Activated T-cell treated with anti-CD3 and anti-CD28 coated beads, Interleukin-2, amount 50 U/mL, for 4 hours (primary cell): ENCODE data around the gene FRY. TPM values are rescaled to one million over a fixed set of nuclear protein-coding genes. Genes with fewer than 3 reads are reported as not detected.

ENCODE experiments used
- ATAC-seq, 2 donors: fragments of 200-7000 bp; cut with Tn5 transposase; one replicate each; pipeline ENCODE4 v1.10.0; 2021
- DNase-seq: peaks from one replicate; pipeline ENCODE4 v3.0.0-alpha.2; 2020
- H3K27me3 Mint-ChIP-seq: one replicate; pipeline ENCODE4 v1.8.0; 2021; ENCODE audit warnings: low read depth, mixed read lengths
- H3K36me3 Mint-ChIP-seq: one replicate; pipeline ENCODE4 v1.8.0; 2022; ENCODE audit warnings: mixed read lengths; ENCODE audit not compliant: insufficient read depth
- H3K4me1 Mint-ChIP-seq: one replicate; pipeline ENCODE4 v1.8.0; 2021; ENCODE audit warnings: low read depth, mixed read lengths
- H3K4me3 Mint-ChIP-seq: one replicate; pipeline ENCODE4 v1.8.0; 2021; ENCODE audit warnings: mild to moderate bottlenecking, moderate library complexity, mixed read lengths
- H3K9me3 Mint-ChIP-seq: one replicate; pipeline ENCODE4 v1.8.0; 2021; ENCODE audit warnings: mixed read lengths
- total RNA-seq, 3 donors: library from RNA; stranded (reverse); gene quantifications; one replicate each; pipeline ENCODE4 v1.2.1, GENCODE V29; 2021

Gene FRY
- total RNA-seq, 3 donors from 2014 or later, result 0.74 to 1.0 (median 0.87) TPM

DNA sequence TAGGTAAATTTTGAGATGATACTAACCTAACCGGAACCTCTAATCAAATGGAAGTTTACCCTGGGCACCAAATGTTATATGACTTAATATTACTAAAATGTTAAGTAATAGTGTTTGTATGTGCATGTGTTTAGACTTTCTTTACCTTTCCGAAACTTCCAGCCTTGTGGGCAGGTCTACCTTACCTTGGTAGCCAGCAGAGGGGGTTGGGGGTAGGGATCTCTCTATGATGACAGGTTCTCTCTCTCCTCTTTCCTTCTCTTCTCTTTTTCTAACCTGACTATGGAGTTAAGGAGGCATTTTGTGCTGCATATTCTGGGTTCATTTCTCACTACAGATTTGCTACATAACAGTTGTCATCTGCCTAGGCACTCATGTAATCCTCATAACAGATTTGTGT is 6.8 kb upstream of the FRY start:
- ATAC-seq (no peak), DNase-seq (no peak)
- peaks cover 3% of the 10 kb centered on the region for H3K27me3 Mint-ChIP-seq
- H3K4me1 Mint-ChIP-seq, result no peaks in the 10 kb centered on the region
- no peak overlapping the region for H3K4me3 Mint-ChIP-seq
- no peaks in the 10 kb centered on the region for H3K36me3 Mint-ChIP-seq
- H3K9me3 Mint-ChIP-seq, result no peaks in the 10 kb centered on the region

GRCh38 chr13:32025730-32026129 is 5.8 kb upstream of the FRY start:
- H3K9me3 Mint-ChIP-seq, result no peaks in the 10 kb centered on the region
- peaks cover 4% of the 10 kb centered on the region for H3K4me1 Mint-ChIP-seq
- no peak overlapping the region for H3K4me3 Mint-ChIP-seq
- DNase-seq (no peak), ATAC-seq (no peak)
- peaks cover 6% of the 10 kb centered on the region for H3K27me3 Mint-ChIP-seq
- no peaks in the 10 kb centered on the region for H3K36me3 Mint-ChIP-seq

GRCh38 chr13:32026623-32027022 is 5.0 kb upstream of the FRY start:
- Mint-ChIP-seq H3K4me3 (no peak overlapping the region), H3K4me1 (peaks cover 8% of the 10 kb centered on the region), H3K36me3 (no peaks in the 10 kb centered on the region), H3K9me3 (no peaks in the 10 kb centered on the region), H3K27me3 (peaks cover 12% of the 10 kb centered on the region)
- DNase-seq (no peak), ATAC-seq (no peak)

DNA sequence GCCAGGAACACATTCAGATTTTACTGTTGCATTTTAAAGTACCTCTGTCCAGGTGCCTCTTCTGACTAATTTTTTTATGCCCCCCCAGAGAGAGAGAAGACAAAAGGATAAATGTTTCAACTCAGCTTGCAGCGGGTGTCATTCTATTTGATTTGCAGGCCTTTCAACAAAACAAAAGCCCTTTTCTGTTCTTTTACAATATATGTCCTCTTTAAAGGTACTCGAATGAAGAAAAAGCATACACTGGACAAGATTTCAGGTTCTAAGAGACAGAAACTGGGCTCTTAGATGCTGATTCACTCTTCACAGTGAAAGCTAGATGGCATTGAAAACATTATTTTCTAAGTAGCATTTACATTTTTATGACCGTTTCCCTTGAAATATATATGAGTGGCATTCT is 2.9 kb upstream of the FRY start:
- Mint-ChIP-seq H3K4me3 (no peak overlapping the region), H3K27me3 (peaks cover 18% of the 10 kb centered on the region), H3K9me3 (no peaks in the 10 kb centered on the region), H3K4me1 (peaks cover 14% of the 10 kb centered on the region), H3K36me3 (no peaks in the 10 kb centered on the region)
- ATAC-seq, result no peak
- DNase-seq, result no peak

GRCh38 chr13:32029684-32030083 is 1.9 kb upstream of the FRY start:
- Mint-ChIP-seq H3K4me1 (peaks cover 17% of the 10 kb centered on the region), H3K9me3 (no peaks in the 10 kb centered on the region), H3K27me3 (peaks cover 21% of the 10 kb centered on the region), H3K36me3 (no peaks in the 10 kb centered on the region), H3K4me3 (no peak overlapping the region)
- ATAC-seq (no peak), DNase-seq (no peak)

- H3K27me3 Mint-ChIP-seq, result peaks cover 23% of the 10 kb centered on the region
- H3K4me1 Mint-ChIP-seq, result peaks cover 27% of the 10 kb centered on the region
- H3K4me3 Mint-ChIP-seq, result peak overlapping the region; percentile 89
- no peak for DNase-seq
- H3K36me3 Mint-ChIP-seq, result no peaks in the 10 kb centered on the region
- ATAC-seq, result no peak
- no peaks in the 10 kb centered on the region for H3K9me3 Mint-ChIP-seq
These were observed 319 bp downstream of the FRY start for GRCh38 chr13:32031815-32032370.

GRCh38 chr13:32032759-32033158 is 1.2 kb downstream of the FRY start:
- ATAC-seq (no peak), DNase-seq (no peak)
- H3K27me3 Mint-ChIP-seq, result peaks cover 23% of the 10 kb centered on the region
- H3K36me3 Mint-ChIP-seq, result no peaks in the 10 kb centered on the region
- peaks cover 31% of the 10 kb centered on the region for H3K4me1 Mint-ChIP-seq
- H3K4me3 Mint-ChIP-seq, result no peak overlapping the region
- no peaks in the 10 kb centered on the region for H3K9me3 Mint-ChIP-seq

DNA sequence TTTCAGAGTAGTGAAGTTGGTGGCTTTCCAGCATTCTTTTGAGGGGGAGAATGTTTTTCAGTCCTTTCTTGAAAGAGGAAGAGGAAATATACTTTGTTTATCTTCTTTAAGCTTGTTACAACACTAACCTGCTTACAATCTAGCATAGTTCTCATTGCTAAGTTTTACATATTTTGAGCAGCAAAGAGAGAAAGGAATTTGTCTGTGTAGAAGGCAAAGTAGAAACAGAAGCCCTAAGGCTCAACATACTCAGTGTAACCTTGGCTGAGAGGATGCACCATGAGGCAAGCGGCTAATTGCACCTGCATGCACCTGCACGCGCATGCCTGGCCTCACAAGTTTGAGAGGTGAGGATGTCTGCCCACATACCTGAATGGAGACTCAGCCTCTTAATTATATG is 2.2 kb downstream of the FRY start:
- ATAC-seq, result no peak
- Mint-ChIP-seq H3K4me1 (peaks cover 33% of the 10 kb centered on the region), H3K4me3 (no peak overlapping the region), H3K36me3 (no peaks in the 10 kb centered on the region), H3K27me3 (peaks cover 20% of the 10 kb centered on the region), H3K9me3 (no peaks in the 10 kb centered on the region)
- DNase-seq, result no peak

DNA sequence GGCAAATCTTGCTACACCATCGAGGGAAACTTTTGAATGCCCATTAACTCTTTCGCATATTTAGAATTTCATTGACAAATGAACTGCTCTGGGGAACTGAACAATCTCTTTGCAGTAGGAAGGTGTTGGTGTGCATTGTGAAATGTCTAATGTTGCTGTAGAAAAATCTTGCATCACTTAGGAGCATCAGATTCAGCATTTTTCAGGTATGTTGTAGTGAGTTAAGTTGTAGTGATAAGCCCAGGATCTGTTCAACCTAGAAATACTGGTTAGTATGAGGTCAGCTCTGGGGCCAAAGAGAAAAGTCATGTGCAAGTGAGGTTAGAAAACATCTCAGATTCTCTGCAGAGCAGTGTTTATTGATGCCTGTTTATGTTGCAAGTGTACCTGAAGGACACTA is 4.1 kb downstream of the FRY start:
- Mint-ChIP-seq H3K27me3 (peaks cover 17% of the 10 kb centered on the region), H3K4me1 (peaks cover 32% of the 10 kb centered on the region), H3K4me3 (no peak overlapping the region), H3K9me3 (no peaks in the 10 kb centered on the region), H3K36me3 (no peaks in the 10 kb centered on the region)
- no peak for DNase-seq
- no peak for ATAC-seq

- H3K4me1 Mint-ChIP-seq, result peaks cover 30% of the 10 kb centered on the region
These were observed 4.6 kb downstream of the FRY start for GRCh38 chr13:32036126-32036695.

GRCh38 chr13:32036757-32037156 is 5.2 kb downstream of the FRY start:
- ATAC-seq, result no peak
- DNase-seq, result no peak
- H3K4me3 Mint-ChIP-seq, result peak overlapping the region; percentile 41
- peaks cover 9% of the 10 kb centered on the region for H3K27me3 Mint-ChIP-seq
- no peaks in the 10 kb centered on the region for H3K9me3 Mint-ChIP-seq
- peaks cover 26% of the 10 kb centered on the region for H3K4me1 Mint-ChIP-seq
- no peaks in the 10 kb centered on the region for H3K36me3 Mint-ChIP-seq

More at GRCh38 chr13:32036126-32036695, 4.6 kb downstream of the FRY start:
- no peak for DNase-seq
- H3K9me3 Mint-ChIP-seq, result no peaks in the 10 kb centered on the region
- peaks cover 14% of the 10 kb centered on the region for H3K27me3 Mint-ChIP-seq
- H3K4me3 Mint-ChIP-seq, result peak overlapping the region; percentile 41
- no peak for ATAC-seq
- H3K36me3 Mint-ChIP-seq, result no peaks in the 10 kb centered on the region

DNA sequence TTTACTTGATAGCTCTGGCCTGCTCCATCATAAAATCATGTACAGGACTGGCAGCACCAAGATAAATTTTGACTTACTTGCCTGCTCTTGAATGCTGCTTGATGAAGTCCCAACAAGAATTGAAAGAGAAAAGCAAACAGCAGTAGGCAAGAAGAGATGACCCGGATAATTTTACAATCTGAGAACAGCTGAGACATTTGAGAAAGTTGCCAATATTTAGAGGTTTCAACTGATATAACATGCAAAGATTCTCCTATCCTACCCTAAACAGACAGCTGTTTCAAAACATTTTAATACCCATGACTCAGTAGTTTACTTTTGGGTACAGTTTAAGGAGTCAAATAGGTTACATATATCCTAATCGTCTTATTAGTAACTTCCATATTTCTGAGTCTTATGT is 5.9 kb downstream of the FRY start:
- H3K4me1 Mint-ChIP-seq, result peaks cover 27% of the 10 kb centered on the region
- H3K9me3 Mint-ChIP-seq, result no peaks in the 10 kb centered on the region
- ATAC-seq, result no peak
- no peaks in the 10 kb centered on the region for H3K36me3 Mint-ChIP-seq
- DNase-seq, result no peak
- no peak overlapping the region for H3K4me3 Mint-ChIP-seq
- peaks cover 7% of the 10 kb centered on the region for H3K27me3 Mint-ChIP-seq

- Mint-ChIP-seq H3K36me3 (peaks cover 3% of the 10 kb centered on the region), H3K27me3 (peaks cover 7% of the 10 kb centered on the region), H3K9me3 (no peaks in the 10 kb centered on the region), H3K4me3 (no peak overlapping the region), H3K4me1 (peaks cover 33% of the 10 kb centered on the region)
- ATAC-seq, result no peak
- DNase-seq, result no peak
These were observed 6.8 kb downstream of the FRY start for GRCh38 chr13:32038343-32038742.

DNA sequence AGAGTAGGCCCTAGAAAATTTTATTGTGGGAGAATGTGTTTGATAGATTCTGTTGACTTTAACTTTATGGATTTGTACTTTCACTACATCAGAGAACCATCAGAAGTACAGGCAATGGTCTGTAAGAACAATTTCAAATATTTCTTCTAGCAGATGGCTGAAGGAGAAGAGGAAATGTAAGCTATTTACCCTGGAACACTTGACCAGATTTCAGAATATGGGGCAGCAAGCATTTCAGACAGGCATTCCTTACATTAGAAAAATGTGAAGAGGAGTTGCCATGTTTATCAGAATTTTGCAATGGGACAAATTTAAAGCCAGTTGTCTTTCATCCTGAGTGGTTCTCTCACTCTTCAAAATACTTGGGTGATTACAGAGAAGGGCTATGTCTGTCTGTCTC is 7.5 kb downstream of the FRY start:
- DNase-seq (no peak), ATAC-seq (no peak)
- Mint-ChIP-seq H3K4me3 (no peak overlapping the region), H3K36me3 (peaks cover 3% of the 10 kb centered on the region), H3K27me3 (peaks cover 5% of the 10 kb centered on the region), H3K9me3 (no peaks in the 10 kb centered on the region), H3K4me1 (peaks cover 33% of the 10 kb centered on the region)

- ATAC-seq, result no peak
- H3K9me3 Mint-ChIP-seq, result no peaks in the 10 kb centered on the region
- peaks cover 3% of the 10 kb centered on the region for H3K27me3 Mint-ChIP-seq
- DNase-seq, result no peak
- H3K36me3 Mint-ChIP-seq, result peaks cover 3% of the 10 kb centered on the region
- H3K4me1 Mint-ChIP-seq, result peaks cover 33% of the 10 kb centered on the region
- no peak overlapping the region for H3K4me3 Mint-ChIP-seq
These were observed 8.0 kb downstream of the FRY start for GRCh38 chr13:32039528-32039927.
